ENCODE measurements around the gene NOX3. TPM values are rescaled to one million over a fixed set of nuclear protein-coding genes. Genes with fewer than 3 reads are reported as not detected.

The NOX3 gene
- total and polyA plus RNA-seq, 9 of the 15 experiments (the other 6 are each of a cell fraction or from before 2014, with no cell fraction given), result not detected

- H3K4me3 ChIP-seq, result no peak overlapping the region
- H3K79me2 ChIP-seq (ENCODE audit: control insufficient read depth, insufficient read depth, low read length), result no peaks in the 10 kb centered on the region
- peaks cover 10 to 16% of the 10 kb centered on the region in 2 experiments; a peak in 4 of 5 replicates for H3K27me3 ChIP-seq (ENCODE audit: control insufficient read depth in 2 of 2, insufficient read depth in 2 of 2, low read length in 2 of 2)
- ATAC-seq, result no peak
- intact Hi-C loops (cut with micrococcal nuclease), result no loop called here
- no peaks in the 10 kb centered on the region for H3K4me1 ChIP-seq (replicated peaks in 1 of 2; ENCODE audit: control insufficient read depth in 2 of 2, insufficient read depth in 2 of 2, low read length in 2 of 2)
- CTCF ChIA-PET (ENCODE audit: low intra/inter-chr PET ratio), result no interaction called here
- TF ChIP-seq RAD21 (CRISPR knock-in tag; conservative IDR thresholded peaks at IDR 0.05 in 1 of 2, IDR thresholded peaks at IDR 0.05 in 1 of 2), result no peak
- TF ChIP-seq RBM25 (IDR thresholded peaks at IDR 0.05; ENCODE audit: low read depth, low read length, severe bottlenecking), result peak; percentile 89
- TF ChIP-seq BCOR (IDR thresholded peaks at IDR 0.05), result peak; percentile 50; the same call in 1 of the 2 replicates
- TF ChIP-seq PHF8 (IDR thresholded peaks at IDR 0.05; ENCODE audit: borderline replicate concordance, low read length), result no peak
- H3K9me1 ChIP-seq (ENCODE audit: control insufficient read depth, insufficient read depth, low read length), result no peaks in the 10 kb centered on the region
- H3K9me3 ChIP-seq (replicated peaks; ENCODE audit: control insufficient read depth, insufficient read depth, low read depth, low read length), result no peaks in the 10 kb centered on the region
- H3K36me3 ChIP-seq (ENCODE audit: control insufficient read depth, insufficient read depth, low read length), result no peaks in the 10 kb centered on the region
- no peaks in the 10 kb centered on the region for H4K20me1 ChIP-seq (replicated peaks; ENCODE audit: control insufficient read depth, insufficient read depth, low read length)
- no peak overlapping the region for H3K4me2 ChIP-seq (ENCODE audit: insufficient read depth, low read length)
- no TSS peak for BruUV-seq (replicated peaks)
- no peak for DNase-seq (ENCODE audit: extremely low read depth in 1 of 4, low spot score in 3 of 4)
- no peak overlapping the region for H3K9ac ChIP-seq (ENCODE audit: insufficient read depth in 1 of 2, low read depth in 2 of 2, low read length in 2 of 2)
- in situ Hi-C loops (cut with MboI), result no loop called here
- H2AFZ ChIP-seq (ENCODE audit: low read depth, low read length), result no peak overlapping the region
- FAIRE-seq, result no peak
- 0% methylated on average over 2 of the region's 2 CpGs for WGBS (ENCODE audit: insufficient coverage, low coverage, missing lambda C conversion rate)
- H3K27ac ChIP-seq (ENCODE audit: extremely low read depth, low read depth, low read length), result no peak overlapping the region
- POLR2A ChIA-PET, result no interaction called here
Measured at GRCh38 chr6:155420492-155420891, 35.1 kb downstream of the NOX3 start.

GRCh38 chr6:155419161-155419560 lies 36.5 kb downstream of the NOX3 start:
- FAIRE-seq, result no peak
- POLR2A ChIA-PET, result no interaction called here
- Histone ChIP-seq H3K4me3 (no peak overlapping the region), H3K9ac (ENCODE audit: insufficient read depth in 1 of 2, low read depth in 2 of 2, low read length in 2 of 2) (no peak overlapping the region), H3K27me3 (ENCODE audit: control insufficient read depth in 2 of 2, insufficient read depth in 2 of 2, low read length in 2 of 2) (peaks cover 10 to 16% of the 10 kb centered on the region in 2 experiments; a peak in 4 of 5 replicates), H3K36me3 (ENCODE audit: control insufficient read depth, insufficient read depth, low read length) (no peaks in the 10 kb centered on the region), H3K4me2 (ENCODE audit: insufficient read depth, low read length) (no peak overlapping the region), H3K4me1 (replicated peaks in 1 of 2; ENCODE audit: control insufficient read depth in 2 of 2, insufficient read depth in 2 of 2, low read length in 2 of 2) (no peaks in the 10 kb centered on the region), H3K9me1 (ENCODE audit: control insufficient read depth, insufficient read depth, low read length) (no peaks in the 10 kb centered on the region), H2AFZ (ENCODE audit: low read depth, low read length) (no peak overlapping the region), H3K9me3 (replicated peaks; ENCODE audit: control insufficient read depth, insufficient read depth, low read depth, low read length) (no peaks in the 10 kb centered on the region), H4K20me1 (replicated peaks; ENCODE audit: control insufficient read depth, insufficient read depth, low read length) (no peaks in the 10 kb centered on the region), H3K27ac (ENCODE audit: extremely low read depth, low read depth, low read length) (no peak overlapping the region), H3K79me2 (ENCODE audit: control insufficient read depth, insufficient read depth, low read length) (no peaks in the 10 kb centered on the region)
- intact Hi-C loops (cut with micrococcal nuclease) (no loop called here), in situ Hi-C loops (cut with MboI) (no loop called here)
- WGBS (ENCODE audit: insufficient coverage, low coverage, missing lambda C conversion rate), result 1% methylated on average over 4 of the region's 4 CpGs
- no TSS peak for BruUV-seq (replicated peaks)
- ATAC-seq, result no peak
- DNase-seq (ENCODE audit: extremely low read depth in 1 of 4, low spot score in 3 of 4), result no peak
- CTCF ChIA-PET (ENCODE audit: low intra/inter-chr PET ratio), result no interaction called here
- no peak for TF ChIP-seq SMARCE1 (IDR thresholded peaks at IDR 0.05)
- no peak for TF ChIP-seq RB1 (IDR thresholded peaks at IDR 0.05; ENCODE audit: low read depth)
- no peak for TF ChIP-seq CREB3L1 (IDR thresholded peaks at IDR 0.05; ENCODE audit: borderline replicate concordance, low read depth)

All from K562 (cell line).